Measurements from ENCODE around the gene EED.
"Not testable (repeated sequence)": the region's sequence is repeated elsewhere in the genome, so short reads cannot be mapped to it uniquely, and the experiment has no call there.

Gene EED

GRCh38 chr11:86292912-86293616 is 48.5 kb downstream of the EED start:
- DNase-seq, result no peak

DNA sequence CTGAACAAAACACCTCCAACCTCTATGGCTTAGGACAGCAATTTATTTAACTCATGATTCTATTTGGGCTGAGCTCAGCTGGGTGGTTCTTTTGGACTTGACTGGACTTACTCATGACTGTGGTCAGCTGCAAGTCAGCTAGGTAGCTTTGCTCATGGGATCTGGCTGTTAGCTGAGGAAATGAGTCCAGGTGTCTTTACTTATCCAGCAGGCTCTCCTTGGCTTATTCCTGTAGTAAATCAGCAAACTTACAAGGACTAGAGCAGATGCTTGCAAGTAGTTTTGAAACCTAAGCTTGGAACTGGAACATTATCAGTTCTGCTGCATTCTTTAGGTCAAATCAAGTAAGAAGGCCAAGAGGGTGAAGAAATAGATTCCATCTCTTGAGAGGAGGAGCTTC is 49.5 kb downstream of the EED start:
- DNase-seq, result no peak

DNA sequence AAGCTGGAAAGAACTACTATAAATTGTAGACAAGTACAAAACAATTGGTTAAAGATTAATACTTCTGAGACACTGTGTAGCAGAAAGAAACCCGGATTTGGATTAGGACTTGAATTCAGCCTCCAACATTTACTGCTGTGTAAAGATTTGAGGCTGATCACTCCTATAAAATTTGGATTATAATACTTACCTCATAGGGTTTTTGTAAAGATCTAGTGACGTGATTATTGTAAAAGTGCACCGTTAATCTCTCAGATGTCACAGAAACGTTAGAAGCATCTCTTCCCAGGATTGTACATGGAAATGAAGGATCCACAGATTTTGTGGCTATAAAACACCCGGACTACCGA is 57.2 kb downstream of the EED start:
- no peak for DNase-seq

DNA sequence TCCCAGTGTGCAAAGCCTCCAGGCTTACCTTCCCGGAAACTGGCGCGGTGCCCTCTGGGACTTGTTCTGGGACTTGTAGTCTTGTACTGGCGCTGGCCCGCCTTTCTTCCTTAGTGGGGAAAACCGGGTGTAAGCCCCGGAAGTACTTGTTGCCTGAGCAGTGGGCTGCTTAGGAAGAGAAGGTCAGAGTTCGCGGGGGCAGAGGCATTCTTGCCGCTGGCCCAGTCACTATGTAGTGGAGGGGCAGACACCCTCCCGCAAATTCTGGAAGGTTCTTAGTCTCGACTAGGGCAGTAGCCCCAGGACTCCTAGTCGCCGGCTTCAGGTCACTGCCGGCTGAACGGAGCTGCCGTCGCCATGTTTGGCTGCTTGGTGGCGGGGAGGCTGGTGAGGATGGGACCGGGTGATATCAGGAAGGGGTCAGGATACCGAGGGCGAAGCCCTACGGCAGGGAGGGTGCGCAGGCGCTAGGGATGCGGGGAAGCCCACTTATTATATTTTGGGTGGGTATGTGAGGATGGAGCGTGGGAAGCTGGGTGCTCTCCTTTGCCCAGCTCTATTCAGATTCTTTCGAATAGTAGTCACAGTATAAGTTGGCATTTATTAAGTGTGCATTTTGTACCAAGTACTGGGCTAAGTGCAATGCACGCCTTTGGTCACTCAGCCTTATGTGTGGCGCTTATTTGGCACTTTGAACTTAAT is 57.7 kb downstream of the EED start, which contains the start of gene HIKESHI:
Gene HIKESHI, plus strand, starts transcription at position 149 of the 702 bp plus-strand sequence. Its CDS starts 209 bp downstream, at position 358.
- peak; percentile 82 for DNase-seq

- no peak for DNase-seq
Measured at GRCh38 chr11:86303257-86303656, 58.7 kb downstream of the EED start.

- DNase-seq, result not testable (repeated sequence)
Measured at GRCh38 chr11:86308710-86309109, 64.2 kb downstream of the EED start.

DNA sequence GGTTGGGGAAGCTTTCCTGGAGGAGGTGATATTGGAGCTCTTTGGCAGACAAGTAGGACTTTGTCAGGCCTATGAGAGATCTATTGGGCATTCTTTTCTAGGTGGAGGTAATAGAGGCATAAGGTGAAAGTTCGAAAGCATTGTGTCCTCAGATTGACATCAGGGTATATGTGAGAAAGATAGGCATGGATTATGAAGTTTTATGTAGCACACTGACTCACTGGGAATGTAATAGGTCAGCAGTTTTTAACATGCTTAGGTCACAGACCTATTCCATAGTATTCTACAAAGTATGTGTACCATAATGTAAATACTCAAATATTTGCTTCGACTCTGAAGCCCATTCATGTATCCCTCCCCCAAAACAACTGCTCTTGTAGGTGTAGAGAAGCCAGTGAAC is 69.2 kb downstream of the EED start:
- DNase-seq, result no peak

DNA sequence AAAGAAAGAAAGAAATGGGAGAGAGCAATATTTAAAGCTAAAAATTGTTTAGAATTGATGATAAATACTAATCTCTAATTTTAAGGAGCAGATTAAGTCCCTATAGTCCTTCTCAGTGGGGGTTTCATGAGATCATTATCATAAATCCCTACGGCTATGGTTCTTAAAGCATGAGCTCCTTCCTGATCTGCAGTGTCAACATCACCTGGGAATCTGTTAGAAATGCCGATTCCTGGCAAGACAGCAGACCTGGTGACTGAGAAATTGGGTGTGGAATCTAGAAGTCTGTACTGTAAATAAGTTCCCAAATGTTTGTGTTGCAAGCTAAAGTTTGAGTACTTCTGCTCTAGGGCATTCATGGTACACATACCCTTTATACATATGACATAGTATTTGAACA is 70.1 kb downstream of the EED start:
- no peak for DNase-seq

Measured in activated CD4-positive, alpha-beta T cell treated with anti-CD3 and anti-CD28 coated beads for 1 hour (primary cell).